Astrocyte (in vitro differentiated cells and primary cell): ENCODE data around the gene ZNF555. TPM values are rescaled to one million over a fixed set of nuclear protein-coding genes. Genes with fewer than 3 reads are reported as not detected.

Experiments
- DNase-seq: peaks from one replicate; pipeline ENCODE4 v3.0.0-alpha.2; 2010; ENCODE audit warnings: low read depth
- FAIRE-seq: peaks from 2 replicates; lab custom pipeline; 2011; peaks lifted over from hg19 to GRCh38; lab: Jason Lieb, UNC
- H2AFZ ChIP-seq: 2 replicates; pipeline ENCODE4 v1.6.0; 2012; ENCODE audit warnings: low read depth, low read length, inconsistent platforms
- H3K27ac ChIP-seq: 2 replicates; pipeline ENCODE4 v1.5.1; 2011; ENCODE audit warnings: low read depth, low read length, inconsistent platforms
- H3K27me3 ChIP-seq: 2 replicates; pipeline ENCODE4 v1.6.0; 2011; ENCODE audit warnings: low read length, inconsistent platforms; ENCODE audit not compliant: insufficient read depth
- H3K36me3 ChIP-seq: 2 replicates; pipeline ENCODE4 v1.5.1; 2011; ENCODE audit warnings: low read length, inconsistent platforms; ENCODE audit not compliant: insufficient read depth
- H3K4me1 ChIP-seq: 2 replicates; pipeline ENCODE4 v1.5.1; 2011; ENCODE audit warnings: low read length, inconsistent platforms; ENCODE audit not compliant: insufficient read depth
- H3K4me2 ChIP-seq: 2 replicates; pipeline ENCODE4 v1.6.0; 2012; ENCODE audit warnings: low read length, inconsistent platforms
- H3K4me3 ChIP-seq: 2 replicates; pipeline ENCODE4 v1.5.1; 2011; ENCODE audit warnings: low read depth, mild to moderate bottlenecking, low read length, inconsistent platforms; ENCODE audit not compliant: insufficient read depth
- H3K79me2 ChIP-seq: 2 replicates; pipeline ENCODE4 v1.6.0; 2012; ENCODE audit warnings: mild to moderate bottlenecking, low read length, inconsistent platforms; ENCODE audit not compliant: insufficient read depth
- H3K9ac ChIP-seq: 2 replicates; pipeline ENCODE4 v1.6.0; 2012; ENCODE audit warnings: mild to moderate bottlenecking, low read length, inconsistent platforms
- H3K9me3 ChIP-seq: 2 replicates; pipeline ENCODE4 v1.5.1; 2012; ENCODE audit warnings: low read depth, mild to moderate bottlenecking, low read length, inconsistent platforms; ENCODE audit not compliant: insufficient read depth
- H4K20me1 ChIP-seq: 2 replicates; pipeline ENCODE4 v1.6.0; 2012; ENCODE audit warnings: low read length, inconsistent platforms; ENCODE audit not compliant: insufficient read depth
- H3K27ac Mint-ChIP-seq: one replicate; pipeline ENCODE4 v1.8.0; 2021; ENCODE audit warnings: mild to moderate bottlenecking, mixed read lengths; ENCODE audit not compliant: unreplicated experiment
- H3K27me3 Mint-ChIP-seq: one replicate; pipeline ENCODE4 v1.8.0; 2021; ENCODE audit warnings: low read depth, mixed read lengths; ENCODE audit not compliant: unreplicated experiment
- H3K36me3 Mint-ChIP-seq: one replicate; pipeline ENCODE4 v1.8.0; 2021; ENCODE audit warnings: low read depth, mixed read lengths; ENCODE audit not compliant: unreplicated experiment
- H3K4me1 Mint-ChIP-seq: one replicate; pipeline ENCODE4 v1.8.0; 2021; ENCODE audit warnings: low read depth, mixed read lengths; ENCODE audit not compliant: unreplicated experiment
- H3K4me3 Mint-ChIP-seq: one replicate; pipeline ENCODE4 v1.8.0; 2021; ENCODE audit warnings: mild to moderate bottlenecking, moderate library complexity, mixed read lengths; ENCODE audit not compliant: unreplicated experiment
- H3K9me3 Mint-ChIP-seq: one replicate; pipeline ENCODE4 v1.8.0; 2021; ENCODE audit warnings: mild to moderate bottlenecking, mixed read lengths; ENCODE audit not compliant: unreplicated experiment
- EZH2 ChIP-seq: IDR thresholded peaks from 2 replicates; pipeline ENCODE4 v1.6.1; 2012; ENCODE audit warnings: mild to moderate bottlenecking, low read length, inconsistent platforms; ENCODE audit not compliant: insufficient read depth
- total RNA-seq: library from RNA; stranded (reverse); gene quantifications from 2 replicates; pipeline ENCODE4 v1.2.1, GENCODE V29; 2021
- TF ChIP-seq, protein P1 (sequence below): IDR thresholded peaks from 2 replicates; pipeline ENCODE4 v1.5.1; 2011; ENCODE audit warnings: low read depth, mild to moderate bottlenecking, inconsistent platforms, low read length, moderate library complexity; ENCODE audit not compliant: insufficient read depth

Gene ZNF555
- total RNA-seq, 1 donor from 2014 or later, result 6.0 TPM

DNA sequence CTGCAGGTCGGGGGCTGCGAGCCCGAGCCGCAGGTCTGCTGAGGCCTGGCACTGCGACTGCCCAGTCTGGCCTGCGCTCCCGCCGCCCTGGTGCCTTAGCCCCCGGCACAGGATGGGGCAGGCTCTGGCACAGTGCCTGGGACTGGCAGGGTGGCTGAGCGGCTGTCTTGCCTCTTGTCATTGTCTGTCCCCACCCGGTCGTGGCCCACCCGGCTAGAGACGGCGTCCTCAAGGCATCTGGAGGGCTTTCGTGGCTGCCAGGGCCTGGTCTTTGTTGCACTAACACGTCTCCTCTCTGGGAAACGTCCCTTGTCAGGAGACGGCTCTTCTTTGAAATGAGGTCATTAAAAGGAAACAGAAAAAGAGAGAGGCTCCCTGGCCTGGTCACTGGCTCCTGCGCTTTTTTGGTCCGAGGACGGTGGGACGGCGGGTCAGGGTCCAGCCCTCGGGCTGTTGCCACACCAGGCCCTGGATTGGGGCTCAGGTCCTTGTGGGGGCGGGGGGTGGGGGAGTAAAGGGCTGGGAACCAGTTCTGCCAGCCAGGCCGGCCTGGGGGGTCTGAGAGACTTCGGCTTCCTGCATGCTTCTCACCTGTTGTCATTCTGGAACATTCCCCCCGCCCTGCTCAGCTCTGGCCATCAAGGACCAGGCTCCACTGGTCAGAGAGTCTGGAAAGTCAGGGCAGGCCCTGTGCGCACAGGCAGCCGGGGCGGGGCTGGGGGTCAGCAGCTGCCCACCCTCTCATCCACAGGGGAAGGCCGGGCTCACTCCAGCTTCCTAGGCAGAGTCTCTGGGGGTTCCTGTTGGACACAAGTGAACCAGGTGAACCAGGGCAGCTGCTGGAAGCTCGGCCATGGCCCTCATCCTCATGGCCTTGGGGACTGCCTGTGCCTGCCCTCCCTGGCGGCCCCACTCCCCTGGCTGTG lies 27.8 kb upstream of the ZNF555 start:
- no peaks in the 10 kb centered on the region for H3K27me3 Mint-ChIP-seq
- H3K4me3 Mint-ChIP-seq, result no peak overlapping the region
- FAIRE-seq (no peak), DNase-seq (no peak)
- H3K4me1 Mint-ChIP-seq, result no peaks in the 10 kb centered on the region
- no peaks in the 10 kb centered on the region for H3K9me3 Mint-ChIP-seq
- Histone ChIP-seq H3K4me2 (no peak overlapping the region), H3K4me3 (no peak overlapping the region), H4K20me1 (no peaks in the 10 kb centered on the region), H3K9me3 (no peaks in the 10 kb centered on the region), H3K36me3 (no peaks in the 10 kb centered on the region), H3K27ac (no peak overlapping the region), H2AFZ (no peak overlapping the region), H3K79me2 (no peaks in the 10 kb centered on the region), H3K4me1 (no peaks in the 10 kb centered on the region), H3K27me3 (no peaks in the 10 kb centered on the region), H3K9ac (no peak overlapping the region)
- H3K27ac Mint-ChIP-seq, result no peak overlapping the region
- TF ChIP-seq, protein P1, sequence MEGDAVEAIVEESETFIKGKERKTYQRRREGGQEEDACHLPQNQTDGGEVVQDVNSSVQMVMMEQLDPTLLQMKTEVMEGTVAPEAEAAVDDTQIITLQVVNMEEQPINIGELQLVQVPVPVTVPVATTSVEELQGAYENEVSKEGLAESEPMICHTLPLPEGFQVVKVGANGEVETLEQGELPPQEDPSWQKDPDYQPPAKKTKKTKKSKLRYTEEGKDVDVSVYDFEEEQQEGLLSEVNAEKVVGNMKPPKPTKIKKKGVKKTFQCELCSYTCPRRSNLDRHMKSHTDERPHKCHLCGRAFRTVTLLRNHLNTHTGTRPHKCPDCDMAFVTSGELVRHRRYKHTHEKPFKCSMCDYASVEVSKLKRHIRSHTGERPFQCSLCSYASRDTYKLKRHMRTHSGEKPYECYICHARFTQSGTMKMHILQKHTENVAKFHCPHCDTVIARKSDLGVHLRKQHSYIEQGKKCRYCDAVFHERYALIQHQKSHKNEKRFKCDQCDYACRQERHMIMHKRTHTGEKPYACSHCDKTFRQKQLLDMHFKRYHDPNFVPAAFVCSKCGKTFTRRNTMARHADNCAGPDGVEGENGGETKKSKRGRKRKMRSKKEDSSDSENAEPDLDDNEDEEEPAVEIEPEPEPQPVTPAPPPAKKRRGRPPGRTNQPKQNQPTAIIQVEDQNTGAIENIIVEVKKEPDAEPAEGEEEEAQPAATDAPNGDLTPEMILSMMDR, result no peak
- TF ChIP-seq EZH2, result no peak
- peaks cover 12% of the 10 kb centered on the region for H3K36me3 Mint-ChIP-seq

DNA sequence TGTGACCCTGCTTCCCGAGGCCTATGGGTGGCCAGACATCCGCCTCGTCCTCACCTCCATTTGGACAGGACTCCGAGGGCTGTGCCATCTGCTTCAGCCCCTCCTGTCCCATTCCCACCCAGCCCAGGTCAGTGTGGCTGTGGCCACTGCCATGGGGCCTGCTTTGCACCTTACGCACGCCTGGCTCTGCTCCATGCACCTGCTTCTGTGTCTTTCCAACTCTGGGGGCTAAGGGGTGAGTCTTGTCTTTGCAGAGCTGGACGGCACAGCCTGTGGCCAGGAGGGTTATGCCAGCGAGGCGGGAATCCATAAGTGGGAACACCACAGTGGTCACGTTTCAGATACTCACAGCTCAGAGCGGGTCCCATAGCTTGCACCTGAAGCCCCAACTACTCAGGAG lies 26.8 kb upstream of the ZNF555 start:
- TF ChIP-seq, protein P1, result no peak
- no peak for TF ChIP-seq EZH2
- FAIRE-seq, result no peak
- H3K9me3 Mint-ChIP-seq, result no peaks in the 10 kb centered on the region

DNA sequence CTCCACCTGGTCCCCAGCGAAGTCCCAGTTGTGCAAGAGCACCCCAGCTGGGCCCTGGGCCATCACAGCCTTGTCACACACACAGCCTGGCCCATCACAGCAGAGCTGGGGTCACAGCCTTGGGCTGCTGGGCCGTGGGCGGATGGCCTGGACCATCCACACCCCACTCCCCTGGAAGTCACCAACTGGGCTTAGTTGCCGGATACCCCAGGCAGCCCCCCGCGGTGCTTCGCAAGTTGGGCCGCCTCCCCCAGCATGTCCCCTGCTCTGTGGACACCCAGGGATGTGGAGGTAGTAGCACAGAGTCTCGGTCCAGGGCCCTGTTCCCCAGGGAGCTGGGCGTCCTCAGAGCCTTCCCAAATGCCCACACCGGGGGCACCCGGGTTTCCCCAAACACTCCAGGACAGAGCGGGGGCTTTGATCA lies 26.1 kb upstream of the ZNF555 start:
- Mint-ChIP-seq H3K9me3 (no peaks in the 10 kb centered on the region), H3K27ac (no peak overlapping the region), H3K27me3 (no peaks in the 10 kb centered on the region), H3K4me3 (no peak overlapping the region), H3K4me1 (no peaks in the 10 kb centered on the region), H3K36me3 (peaks cover 9% of the 10 kb centered on the region)
- Histone ChIP-seq H3K4me3 (no peak overlapping the region), H3K36me3 (no peaks in the 10 kb centered on the region), H3K9ac (no peak overlapping the region), H2AFZ (no peak overlapping the region), H3K4me1 (no peaks in the 10 kb centered on the region), H3K27me3 (no peaks in the 10 kb centered on the region), H3K9me3 (no peaks in the 10 kb centered on the region), H4K20me1 (no peaks in the 10 kb centered on the region), H3K79me2 (peaks cover 2% of the 10 kb centered on the region), H3K4me2 (no peak overlapping the region), H3K27ac (no peak overlapping the region)
- FAIRE-seq (no peak), DNase-seq (no peak)
- no peak for TF ChIP-seq EZH2
- TF ChIP-seq, protein P1, result no peak

More for the DNA sequence above, 26.8 kb upstream of the ZNF555 start:
- no peak overlapping the region for H3K27ac ChIP-seq
- no peak for DNase-seq
- H3K79me2 ChIP-seq, result no peaks in the 10 kb centered on the region
- H3K27me3 ChIP-seq, result no peaks in the 10 kb centered on the region
- Mint-ChIP-seq H3K4me3 (no peak overlapping the region), H3K27me3 (no peaks in the 10 kb centered on the region), H3K36me3 (peaks cover 9% of the 10 kb centered on the region), H3K27ac (no peak overlapping the region), H3K4me1 (no peaks in the 10 kb centered on the region)
- H3K9me3 ChIP-seq, result no peaks in the 10 kb centered on the region
- H3K36me3 ChIP-seq, result no peaks in the 10 kb centered on the region
- H3K4me3 ChIP-seq, result no peak overlapping the region
- H4K20me1 ChIP-seq, result no peaks in the 10 kb centered on the region
- no peak overlapping the region for H2AFZ ChIP-seq
- H3K4me1 ChIP-seq, result no peaks in the 10 kb centered on the region
- H3K4me2 ChIP-seq, result no peak overlapping the region
- no peak overlapping the region for H3K9ac ChIP-seq
